ENCODE data around the gene NUP205.

- TF ChIP-seq POLR2AphosphoS5 (IDR thresholded peaks at IDR 0.05) (no peak), POLR2A (IDR thresholded peaks at IDR 0.05) (no peak)
These were observed 127.0 kb downstream of the NUP205 start for GRCh38 chr7:135684699-135685098.
